Endothelial cell of umbilical vein (primary cell): ENCODE results near the gene TMEM54. TPM values are rescaled to one million over a fixed set of nuclear protein-coding genes. Genes with fewer than 3 reads are reported as not detected.
A peak's percentile ranks its signal among the peaks of the same experiment; 100 is the strongest.

Source experiments
- BruUV-seq: library from RNA; stranded (reverse); fragments of 400-500 nt; replicated peaks from 2 replicates; lab custom pipeline; 2021; lab: Mats Ljungman, UMichigan
- CTCF ChIA-PET: fragments of 300-600, 350-600 bp; sonication (Branson Sonifier 250); formaldehyde crosslinking; loops from one replicate; lab custom pipeline; 2021; ENCODE audit warnings: antibody characterized with exemption, inconsistent platforms; lab: Charles Lee
- POLR2A ChIA-PET: fragments of 300-600, 350-600 bp; sonication (Branson Sonifier 250); formaldehyde crosslinking; loops from one replicate; lab custom pipeline; 2021; ENCODE audit warnings: antibody characterized with exemption, inconsistent platforms; lab: Charles Lee
- DNase-seq: peaks from one replicate; pipeline ENCODE4 v3.0.0-alpha.2; 2011; ENCODE audit warnings: low read depth, low spot score
- FAIRE-seq: peaks from 2 replicates; lab custom pipeline; 2011; peaks lifted over from hg19 to GRCh38; lab: Jason Lieb, UNC
- H2AFZ ChIP-seq: 2 replicates; pipeline ENCODE4 v1.6.0; 2012; ENCODE audit warnings: low read depth, low read length, control low read depth, inconsistent platforms
- H3K27ac ChIP-seq: 2 replicates; pipeline ENCODE4 v1.5.1; 2011; ENCODE audit warnings: low read depth, mild to moderate bottlenecking, control low read depth, low read length, moderate library complexity; ENCODE audit not compliant: insufficient read depth
- H3K27me3 ChIP-seq, 2 experiments: 2 replicates each; pipeline versions ENCODE4 v1.6.0 to v1.6.1; 2011; ENCODE audit warnings: low read length in 2 of 2, mixed read lengths in 1 of 2; ENCODE audit not compliant: control insufficient read depth in 2 of 2, insufficient read depth in 2 of 2
- H3K36me3 ChIP-seq, 2 experiments: 2 replicates in 1 of 2; 3 replicates in 1 of 2; pipeline ENCODE4 v1.5.1; 2011; ENCODE audit warnings: low read length in 2 of 2, mild to moderate bottlenecking in 1 of 2, moderate library complexity in 1 of 2; ENCODE audit not compliant: control insufficient read depth in 2 of 2, insufficient read depth in 2 of 2; ENCODE audit errors: extremely low read depth in 1 of 2
- H3K4me1 ChIP-seq: 3 replicates; pipeline ENCODE4 v1.5.1; 2011; ENCODE audit warnings: mild to moderate bottlenecking, low read length; ENCODE audit not compliant: control insufficient read depth, insufficient read depth; ENCODE audit errors: extremely low read depth
- H3K4me2 ChIP-seq: 2 replicates; pipeline ENCODE4 v1.6.1; 2011; ENCODE audit warnings: low read length, control low read depth, mixed read lengths; ENCODE audit not compliant: insufficient read depth
- H3K4me3 ChIP-seq, 3 experiments: fragments of 200-600 bp in 1 of 3; sonication (generic), shearing (Covaris generic) in 1 of 3; replicated peaks in 1 of 3; 2 replicates each; pipeline ENCODE4 v1.5.1; 2011 to 2016; ENCODE audit warnings: control low read depth in 3 of 3, low read length in 3 of 3, mild to moderate bottlenecking in 2 of 3, inconsistent platforms in 1 of 3, low read depth in 1 of 3, moderate library complexity in 1 of 3; ENCODE audit not compliant: insufficient read depth in 1 of 3
- H3K79me2 ChIP-seq: 2 replicates; pipeline ENCODE4 v1.6.0; 2012; ENCODE audit warnings: low read length, inconsistent platforms; ENCODE audit not compliant: control insufficient read depth, insufficient read depth
- H3K9ac ChIP-seq: replicated peaks from 2 replicates; pipeline ENCODE3; 2011; ENCODE audit warnings: low read length, control low read depth; ENCODE audit not compliant: insufficient read depth; ENCODE audit errors: extremely low read depth
- H3K9me1 ChIP-seq: replicated peaks from 3 replicates; pipeline ENCODE4 v1.6.0; 2011; ENCODE audit warnings: mild to moderate bottlenecking, low read length; ENCODE audit not compliant: control insufficient read depth, insufficient read depth; ENCODE audit errors: extremely low read depth
- H3K9me3 ChIP-seq: replicated peaks from 2 replicates; pipeline ENCODE4 v1.5.1; 2012; ENCODE audit warnings: low read length, inconsistent platforms; ENCODE audit not compliant: control insufficient read depth, insufficient read depth
- H4K20me1 ChIP-seq: replicated peaks from 2 replicates; pipeline ENCODE3; 2011; ENCODE audit warnings: mild to moderate bottlenecking, low read length; ENCODE audit not compliant: control insufficient read depth, insufficient read depth; ENCODE audit errors: extremely low read depth
- CTCF ChIP-seq, 2 donors: IDR thresholded peaks; 1 replicate in 1 of 2; 2 replicates in 1 of 2; pipeline ENCODE4 v1.5.1; 2011; ENCODE audit warnings: low read length in 2 of 2, mild to moderate bottlenecking in 2 of 2, moderate library complexity in 2 of 2, control low read depth in 1 of 2, inconsistent platforms in 1 of 2, low read depth in 1 of 2; ENCODE audit not compliant: insufficient read depth in 1 of 2; ENCODE audit errors: extremely low read depth in 1 of 2
- EZH2 ChIP-seq: IDR thresholded peaks from 2 replicates; pipeline ENCODE4 v1.6.1; 2012; ENCODE audit warnings: borderline replicate concordance, low read depth, mild to moderate bottlenecking, moderate library complexity, low read length, inconsistent platforms; ENCODE audit not compliant: severe bottlenecking
- FOS ChIP-seq: IDR thresholded peaks from 2 replicates; pipeline ENCODE4 v1.6.1; 2011; ENCODE audit warnings: mild to moderate bottlenecking, low read length, moderate library complexity, borderline replicate concordance; ENCODE audit not compliant: insufficient read depth
- JUN ChIP-seq: IDR thresholded peaks from 2 replicates; pipeline ENCODE4 v1.6.1; 2011; ENCODE audit warnings: borderline replicate concordance, low read depth; ENCODE audit not compliant: insufficient read length, insufficient read depth
- MYC ChIP-seq: IDR thresholded peaks from one replicate; pipeline ENCODE4 v1.6.1; 2011; ENCODE audit warnings: mild to moderate bottlenecking, low read depth, low read length
- POLR2A ChIP-seq: IDR thresholded peaks from 2 replicates; pipeline ENCODE4 v1.6.1; 2012; ENCODE audit warnings: low read depth, mild to moderate bottlenecking, control low read depth, low read length
- POLR2AphosphoS5 ChIP-seq: IDR thresholded peaks from 2 replicates; pipeline ENCODE4 v1.6.1; 2012; ENCODE audit warnings: low read depth, mild to moderate bottlenecking, control low read depth, low read length, moderate library complexity; ENCODE audit not compliant: insufficient read depth
- dilution Hi-C: fragments of 300-500 bp; cut with MboI; formaldehyde crosslinking; loops from one replicate; pipeline ENCODE4 v1.15.0; 2019; ENCODE audit warnings: low sequenced_read_pairs; ENCODE audit not compliant: extremely low pct_ligation_motif_present
- intact Hi-C: fragments of 100-400 bp; cut with micrococcal nuclease; formaldehyde crosslinking; loops from one replicate; pipeline ENCODE4 v1.10.0; 2022
- polyA plus RNA-seq, 4 experiments: library from polyadenylated mRNA; depleted of rRNA in 3 of 4; stranded (reverse) in 3 of 4; unstranded in 1 of 4; fragments of >200 nt; gene quantifications; 2 replicates each; pipeline versions ENCODE4 v1.2.1 to v1.2.3, GENCODE V29; 2011 to 2012; ENCODE audit warnings: missing spikeins in 1 of 4
- total RNA-seq: library from RNA; stranded (reverse); gene quantifications from 2 replicates; pipeline ENCODE4 v1.2.3, GENCODE V29; 2021

TMEM54 gene
- total and polyA plus RNA-seq, 2 donors (not counting 3 experiments of a cell fraction or from before 2014, with no cell fraction given) = 23.6 to 77.2 TPM

GRCh38 chr1:32939655-32940371, 38.6 kb upstream of the TMEM54 start:
- Histone ChIP-seq H2AFZ (no peak overlapping the region), H3K36me3 (peaks cover 8 to 13% of the 10 kb centered on the region in 2 experiments), H3K9ac (no peak overlapping the region), H4K20me1 (no peaks in the 10 kb centered on the region), H3K4me1 (peaks cover 40% of the 10 kb centered on the region), H3K9me3 (no peaks in the 10 kb centered on the region), H3K4me3 (no peak overlapping the region), H3K4me2 (peak overlapping the region; percentile 2), H3K27ac (peak overlapping the region; percentile 6), H3K9me1 (no peaks in the 10 kb centered on the region), H3K27me3 (no peaks in the 10 kb centered on the region), H3K79me2 (peaks cover 5% of the 10 kb centered on the region)
- FAIRE-seq = peak; percentile 99
- dilution Hi-C loops (loop anchor here (10.0 kb wide), 1 partner anchor 65 kb away; no protein-coding TSS in a partner anchor), intact Hi-C loops (loop anchor here (1.0 kb wide), 2 partner anchors 13 to 24 kb away; partner anchors contain the start of gene RNF19B)
- ChIA-PET CTCF (interaction anchor here (0.8 to 5.4 kb wide), 9 partner anchors 9 to 117 kb away, joined by 3 to 73 read pairs (median 5); partner anchors contain the start of gene RNF19B), POLR2A (interaction anchor here (1.6 to 1.9 kb wide), 2 partner anchors 24 to 66 kb away, joined by 3 to 6 read pairs; partner anchors contain the start of gene RNF19B)
- no TSS peak for BruUV-seq
- no peak for TF ChIP-seq EZH2
- peak; percentile 83 for TF ChIP-seq FOS
- TF ChIP-seq CTCF (IDR thresholded peaks at IDR 0.05; ENCODE audit: extremely low read depth in 1 of 2, insufficient read depth in 1 of 2, low read depth in 1 of 2, low read length in 2 of 2) = no peak
- no peak for TF ChIP-seq MYC
- no peak for TF ChIP-seq POLR2AphosphoS5
- no peak for TF ChIP-seq POLR2A
- TF ChIP-seq JUN = peak; percentile 76
- DNase-seq = peak; percentile 87
